Upper lobe of right lung (tissue), 1 donor: ENCODE measurements around the gene TBC1D22A. TPM values are rescaled to one million over a fixed set of nuclear protein-coding genes. Genes with fewer than 3 reads are reported as not detected.

ENCODE experiments used
- ATAC-seq: fragments of 200-7000 bp; cut with Tn5 transposase; one replicate; pipeline ENCODE4 v1.9.1; 2020; ENCODE audit warnings: mild to moderate bottlenecking, moderate library complexity
- DNase-seq: peaks from one replicate; pipeline ENCODE4 v3.0.0-alpha.2; 2020
- H3K27ac ChIP-seq: fragments of 200-600 bp; one replicate; pipeline ENCODE4 v1.8.0; 2022
- H3K27me3 ChIP-seq: fragments of 200-600 bp; one replicate; pipeline ENCODE4 v1.8.0; 2022; ENCODE audit warnings: mild to moderate bottlenecking
- H3K36me3 ChIP-seq: fragments of 200-600 bp; one replicate; pipeline ENCODE4 v1.8.0; 2022
- H3K4me1 ChIP-seq: fragments of 200-600 bp; one replicate; pipeline ENCODE4 v1.8.0; 2022
- H3K4me3 ChIP-seq: fragments of 200-600 bp; one replicate; pipeline ENCODE4 v1.8.0; 2022; ENCODE audit warnings: mild to moderate bottlenecking
- H3K9me3 ChIP-seq: fragments of 200-600 bp; one replicate; pipeline ENCODE4 v1.8.0; 2022
- intact Hi-C: fragments of 100-400 bp; cut with DNase I; formaldehyde crosslinking; loops from one replicate; pipeline ENCODE4 v1.11.0; 2022
- total RNA-seq: library from RNA; stranded (reverse); fragmentation: NEBNext Ultra II Directional; extraction: Animal tissue kit (Norgen Biotek cat#: 25700); gene quantifications from one replicate; pipeline ENCODE4 v1.2.1, GENCODE V29; 2021
- TF ChIP-seq, protein P1 (sequence below): fragments of 200-600 bp; IDR thresholded peaks from one replicate; pipeline ENCODE4 v1.8.0; 2022; ENCODE audit warnings: antibody characterized with exemption
- donor health status: DM: no; HTN: yes; CAD: no; lungs with severe emphysema.

Gene TBC1D22A
- total RNA-seq, 1 donor from 2014 or later, result 31.3 TPM

- Histone ChIP-seq H3K4me3 (no peak overlapping the region), H3K9me3 (no peaks in the 10 kb centered on the region), H3K27me3 (no peaks in the 10 kb centered on the region), H3K36me3 (no peaks in the 10 kb centered on the region), H3K4me1 (no peaks in the 10 kb centered on the region), H3K27ac (no peak overlapping the region)
- no peak for ATAC-seq
- TF ChIP-seq, protein P1, sequence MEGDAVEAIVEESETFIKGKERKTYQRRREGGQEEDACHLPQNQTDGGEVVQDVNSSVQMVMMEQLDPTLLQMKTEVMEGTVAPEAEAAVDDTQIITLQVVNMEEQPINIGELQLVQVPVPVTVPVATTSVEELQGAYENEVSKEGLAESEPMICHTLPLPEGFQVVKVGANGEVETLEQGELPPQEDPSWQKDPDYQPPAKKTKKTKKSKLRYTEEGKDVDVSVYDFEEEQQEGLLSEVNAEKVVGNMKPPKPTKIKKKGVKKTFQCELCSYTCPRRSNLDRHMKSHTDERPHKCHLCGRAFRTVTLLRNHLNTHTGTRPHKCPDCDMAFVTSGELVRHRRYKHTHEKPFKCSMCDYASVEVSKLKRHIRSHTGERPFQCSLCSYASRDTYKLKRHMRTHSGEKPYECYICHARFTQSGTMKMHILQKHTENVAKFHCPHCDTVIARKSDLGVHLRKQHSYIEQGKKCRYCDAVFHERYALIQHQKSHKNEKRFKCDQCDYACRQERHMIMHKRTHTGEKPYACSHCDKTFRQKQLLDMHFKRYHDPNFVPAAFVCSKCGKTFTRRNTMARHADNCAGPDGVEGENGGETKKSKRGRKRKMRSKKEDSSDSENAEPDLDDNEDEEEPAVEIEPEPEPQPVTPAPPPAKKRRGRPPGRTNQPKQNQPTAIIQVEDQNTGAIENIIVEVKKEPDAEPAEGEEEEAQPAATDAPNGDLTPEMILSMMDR, result no peak
- DNase-seq, result no peak
- intact Hi-C loops, result no loop called here
Measured at GRCh38 chr22:47209040-47209514, 446.6 kb downstream of the TBC1D22A start.

- Histone ChIP-seq H3K27ac (no peak overlapping the region), H3K27me3 (no peaks in the 10 kb centered on the region), H3K36me3 (no peaks in the 10 kb centered on the region), H3K4me1 (no peaks in the 10 kb centered on the region), H3K4me3 (no peak overlapping the region), H3K9me3 (no peaks in the 10 kb centered on the region)
- ATAC-seq (peak; percentile 5), DNase-seq (no peak)
- intact Hi-C loops, result no loop called here
- TF ChIP-seq, protein P1, result no peak
Measured at GRCh38 chr22:47209547-47210023, 447.1 kb downstream of the TBC1D22A start.

DNA sequence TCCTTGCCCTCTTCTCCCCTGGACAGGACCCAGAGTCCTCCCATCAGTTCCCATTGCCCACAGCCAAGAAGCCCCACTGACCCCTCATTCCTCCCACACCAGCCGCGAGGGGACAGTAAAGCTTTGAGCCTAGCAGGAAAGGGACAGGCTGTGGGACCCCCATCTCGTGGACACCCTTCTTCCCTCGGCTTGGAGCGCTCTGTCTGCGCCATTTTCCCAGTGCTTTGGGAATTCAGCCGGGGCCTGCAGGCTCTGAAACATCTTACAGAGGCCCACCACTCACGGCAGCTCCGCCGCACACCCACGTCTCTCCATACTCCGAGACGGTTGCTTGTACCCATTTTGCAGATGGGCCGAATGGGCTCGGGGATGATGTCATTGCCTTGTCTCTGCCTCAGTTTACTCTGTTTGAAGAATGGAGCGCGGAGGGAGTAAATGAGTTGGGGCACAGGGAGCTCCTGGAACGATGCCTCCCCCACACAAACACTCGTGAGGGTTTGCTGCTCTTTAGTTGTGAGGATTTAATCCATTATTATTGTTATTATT lies 447.7 kb downstream of the TBC1D22A start:
- Histone ChIP-seq H3K36me3 (no peaks in the 10 kb centered on the region), H3K27ac (no peak overlapping the region), H3K4me3 (no peak overlapping the region), H3K4me1 (no peaks in the 10 kb centered on the region), H3K9me3 (no peaks in the 10 kb centered on the region), H3K27me3 (no peaks in the 10 kb centered on the region)
- no peak for ATAC-seq
- DNase-seq, result no peak
- intact Hi-C loops, result no loop called here
- TF ChIP-seq, protein P1, result no peak

GRCh38 chr22:47210686-47211085 lies 448.2 kb downstream of the TBC1D22A start:
- Histone ChIP-seq H3K36me3 (no peaks in the 10 kb centered on the region), H3K27me3 (no peaks in the 10 kb centered on the region), H3K4me3 (no peak overlapping the region), H3K27ac (no peak overlapping the region), H3K9me3 (no peaks in the 10 kb centered on the region), H3K4me1 (no peaks in the 10 kb centered on the region)
- DNase-seq, result no peak
- intact Hi-C loops, result no loop called here
- TF ChIP-seq, protein P1, result no peak
- ATAC-seq, result no peak

DNA sequence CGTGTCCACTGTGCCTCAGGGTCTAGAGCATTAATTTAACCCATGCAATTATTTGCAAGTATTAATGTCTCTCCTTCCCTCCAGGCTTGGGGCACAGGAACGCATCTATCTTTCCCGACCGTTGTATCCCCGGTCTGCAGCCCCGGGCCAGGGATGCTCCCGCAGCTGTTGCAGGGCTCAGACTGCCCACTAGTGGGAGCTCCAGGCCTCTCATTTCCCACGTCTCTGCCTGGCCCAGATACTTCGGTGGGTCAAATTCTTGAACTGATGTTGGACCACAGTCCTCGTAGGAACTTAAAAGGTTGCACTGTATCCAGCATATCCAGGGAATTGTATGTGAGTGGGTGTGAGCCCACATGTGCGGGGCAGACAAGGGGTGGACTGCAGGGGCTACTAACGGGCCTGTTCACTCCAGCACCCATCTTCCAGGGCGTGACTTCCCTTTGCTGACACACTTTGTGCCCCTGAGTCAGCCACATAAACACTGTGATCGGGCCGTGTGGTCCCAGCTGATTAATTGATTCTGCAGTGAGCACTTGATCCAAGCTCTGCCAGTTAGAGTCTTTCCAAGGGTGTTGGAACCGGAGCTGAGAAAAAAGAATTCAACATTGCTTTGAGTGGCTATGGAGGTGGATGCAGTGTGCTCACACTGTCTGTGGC lies 451.3 kb downstream of the TBC1D22A start:
- ATAC-seq, result peak; percentile 86
- no peak overlapping the region for H3K27ac ChIP-seq
- no peaks in the 10 kb centered on the region for H3K36me3 ChIP-seq
- TF ChIP-seq, protein P1, result peak; percentile 71
- intact Hi-C loops, result no loop called here
- H3K4me1 ChIP-seq, result no peaks in the 10 kb centered on the region
- DNase-seq, result no peak
- H3K9me3 ChIP-seq, result no peaks in the 10 kb centered on the region
- no peaks in the 10 kb centered on the region for H3K27me3 ChIP-seq
- H3K4me3 ChIP-seq, result no peak overlapping the region
